SK-N-MC (cell line): Measurements from ENCODE around the gene SRD5A2.

Source experiments
- DNase-seq: peaks from one replicate; pipeline ENCODE4 v3.0.0-alpha.2; 2011; ENCODE audit warnings: low read depth, low spot score
- H3K27ac ChIP-seq: fragments of 200-600 bp; sonication (generic); 2 replicates; pipeline ENCODE4 v1.5.1; 2016; ENCODE audit warnings: mixed run types
- H3K36me3 ChIP-seq: fragments of 200-600 bp; sonication (generic); 2 replicates; pipeline ENCODE4 v1.6.1; 2017; ENCODE audit warnings: antibody characterized with exemption, low read length, mixed read lengths; ENCODE audit not compliant: insufficient read depth
- H3K4me3 ChIP-seq: fragments of 200-600 bp; sonication (generic); 2 replicates; pipeline ENCODE4 v1.5.1; 2016
- H3K9ac ChIP-seq: fragments of 200-600 bp; sonication (generic); 2 replicates; pipeline ENCODE4 v1.8.0; 2017; ENCODE audit warnings: mixed run types, mixed read lengths; ENCODE audit not compliant: insufficient read length
- H3K9me3 ChIP-seq: fragments of 200-600 bp; sonication (generic); 2 replicates; pipeline ENCODE4 v1.6.1; 2017; ENCODE audit warnings: low read depth, mild to moderate bottlenecking, antibody characterized with exemption, low read length, moderate library complexity, mixed read lengths
- EZH2 ChIP-seq: fragments of 200-600 bp; sonication (generic); IDR thresholded peaks from one replicate; pipeline ENCODE4 v1.6.1; 2017; ENCODE audit warnings: antibody characterized with exemption
- FOXP2 ChIP-seq: optimal IDR thresholded peaks from 2 replicates; pipeline ENCODE3; 2011; ENCODE audit warnings: mild to moderate bottlenecking, moderate library complexity; ENCODE audit not compliant: insufficient read depth; ENCODE audit errors: extremely low read length, control extremely low read depth
- POLR2AphosphoS5 ChIP-seq: IDR thresholded peaks from 2 replicates; pipeline ENCODE4 v1.6.1; 2012; ENCODE audit warnings: mild to moderate bottlenecking, low read depth, low read length, borderline replicate concordance

Gene SRD5A2

DNA sequence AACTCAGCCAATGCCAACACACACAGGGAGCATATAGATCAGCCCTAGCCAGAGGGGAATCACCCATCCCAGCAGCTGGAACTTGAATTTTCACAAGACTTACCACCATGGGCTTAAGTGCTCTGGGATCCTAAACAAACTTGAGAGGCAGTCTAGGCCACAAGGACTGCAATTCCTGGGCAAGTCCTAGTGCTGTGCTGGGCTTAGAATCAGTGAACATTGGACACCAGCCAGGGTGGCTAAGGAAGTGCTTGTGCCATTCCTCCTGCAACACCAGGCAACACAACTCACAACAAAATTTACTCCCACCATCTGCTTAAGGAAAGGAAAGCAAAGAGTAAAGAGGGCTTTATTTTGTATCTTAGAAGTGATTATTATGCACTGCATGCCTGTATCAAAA, 38.9 kb downstream of the SRD5A2 start:
- H3K36me3 ChIP-seq = no peaks in the 10 kb centered on the region
- no peak overlapping the region for H3K27ac ChIP-seq
- H3K9me3 ChIP-seq = no peaks in the 10 kb centered on the region
- TF ChIP-seq POLR2AphosphoS5 (no peak), EZH2 (no peak), FOXP2 (no peak)
- no peak overlapping the region for H3K9ac ChIP-seq
- no peak overlapping the region for H3K4me3 ChIP-seq
- DNase-seq = no peak

DNA sequence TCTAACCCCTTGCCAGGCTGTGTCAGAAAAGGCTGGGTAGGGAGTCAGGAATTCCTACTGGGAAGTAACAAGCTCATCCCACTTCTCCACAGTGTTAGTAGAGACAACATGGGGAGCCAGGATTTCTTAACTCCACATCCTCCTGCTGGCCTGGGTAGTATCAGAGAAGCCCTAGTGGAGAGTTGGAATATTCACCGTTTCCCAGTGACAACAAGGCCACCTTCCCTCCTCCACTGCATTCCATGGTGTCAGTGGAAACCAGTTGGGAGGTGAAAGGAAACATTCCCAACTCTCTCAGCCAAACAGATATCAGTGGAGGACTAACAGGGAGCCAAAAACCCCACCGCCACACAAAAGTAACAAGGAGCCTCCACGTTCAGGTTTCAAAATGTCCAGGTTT, 41.2 kb downstream of the SRD5A2 start:
- Histone ChIP-seq H3K9me3 (no peaks in the 10 kb centered on the region), H3K27ac (no peak overlapping the region), H3K36me3 (no peaks in the 10 kb centered on the region), H3K9ac (no peak overlapping the region), H3K4me3 (no peak overlapping the region)
- DNase-seq = no peak
- no peak for TF ChIP-seq FOXP2
- TF ChIP-seq POLR2AphosphoS5 = no peak
- no peak for TF ChIP-seq EZH2

DNA sequence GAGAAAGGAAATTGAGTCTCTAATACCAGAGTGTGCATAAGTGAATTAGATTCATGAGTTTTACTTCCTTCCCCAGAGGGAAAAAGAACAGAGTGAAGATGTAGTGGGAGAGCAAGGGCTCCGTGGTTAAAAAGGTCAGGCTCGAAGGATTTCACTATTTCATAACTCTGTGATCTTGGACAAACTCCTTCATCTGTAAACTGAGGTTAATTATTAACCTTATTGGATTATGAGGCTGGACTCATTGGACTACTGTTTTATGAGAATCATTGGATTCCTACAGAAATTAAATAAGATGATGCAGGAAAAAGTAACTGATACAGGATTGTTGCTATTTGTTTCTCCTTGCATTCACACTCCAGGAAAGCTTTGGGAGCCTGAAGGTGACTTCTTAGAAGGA, 45.0 kb downstream of the SRD5A2 start:
- Histone ChIP-seq H3K9ac (no peak overlapping the region), H3K4me3 (no peak overlapping the region), H3K9me3 (no peaks in the 10 kb centered on the region), H3K27ac (no peak overlapping the region), H3K36me3 (no peaks in the 10 kb centered on the region)
- TF ChIP-seq POLR2AphosphoS5 (no peak), EZH2 (no peak), FOXP2 (no peak)
- no peak for DNase-seq

DNA sequence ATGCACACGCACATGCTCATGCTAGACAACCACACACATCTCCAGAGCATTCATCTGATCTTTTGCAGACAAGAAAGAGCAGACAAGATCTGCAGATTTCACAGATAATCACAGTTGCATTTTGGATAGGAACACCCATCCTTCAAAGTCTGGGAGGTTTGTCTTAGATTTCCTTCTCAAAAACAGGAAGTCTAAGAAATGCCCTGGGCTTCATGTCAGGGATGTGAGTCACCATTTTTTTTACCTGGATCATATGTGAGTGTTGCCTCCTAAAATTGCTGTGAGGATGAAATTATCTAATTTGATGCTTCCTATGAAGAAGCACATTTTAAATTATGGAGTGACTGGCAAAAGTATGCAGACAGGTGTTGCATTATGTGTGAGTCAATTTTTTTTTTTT, 46.1 kb downstream of the SRD5A2 start:
- Histone ChIP-seq H3K9ac (no peak overlapping the region), H3K9me3 (no peaks in the 10 kb centered on the region), H3K4me3 (no peak overlapping the region), H3K36me3 (no peaks in the 10 kb centered on the region), H3K27ac (no peak overlapping the region)
- TF ChIP-seq FOXP2 = no peak
- TF ChIP-seq EZH2 = no peak
- no peak for TF ChIP-seq POLR2AphosphoS5
- DNase-seq = no peak

DNA sequence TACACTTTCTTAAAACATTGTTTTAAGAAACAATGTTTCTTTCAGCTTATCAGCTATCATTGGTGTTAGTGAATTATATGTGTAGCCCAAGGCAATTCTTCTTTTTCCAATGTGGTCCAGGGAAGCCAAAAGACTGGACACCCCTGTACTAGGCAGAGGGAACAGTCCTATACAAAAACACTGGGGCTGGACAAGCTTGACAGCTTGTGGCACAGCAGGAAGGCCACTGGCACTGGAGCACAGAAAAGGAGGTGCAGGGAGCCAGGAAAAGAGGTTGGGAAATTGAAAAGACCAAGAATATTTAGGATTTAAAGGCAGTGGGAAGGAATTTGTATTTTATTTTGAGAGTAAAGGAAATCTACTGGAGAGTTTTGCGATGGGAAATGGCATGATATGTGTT, 47.7 kb downstream of the SRD5A2 start:
- H3K9ac ChIP-seq = no peak overlapping the region
- no peaks in the 10 kb centered on the region for H3K36me3 ChIP-seq
- TF ChIP-seq EZH2 (no peak), FOXP2 (no peak), POLR2AphosphoS5 (no peak)
- H3K4me3 ChIP-seq = no peak overlapping the region
- H3K9me3 ChIP-seq = no peaks in the 10 kb centered on the region
- no peak for DNase-seq
- H3K27ac ChIP-seq = no peak overlapping the region

DNA sequence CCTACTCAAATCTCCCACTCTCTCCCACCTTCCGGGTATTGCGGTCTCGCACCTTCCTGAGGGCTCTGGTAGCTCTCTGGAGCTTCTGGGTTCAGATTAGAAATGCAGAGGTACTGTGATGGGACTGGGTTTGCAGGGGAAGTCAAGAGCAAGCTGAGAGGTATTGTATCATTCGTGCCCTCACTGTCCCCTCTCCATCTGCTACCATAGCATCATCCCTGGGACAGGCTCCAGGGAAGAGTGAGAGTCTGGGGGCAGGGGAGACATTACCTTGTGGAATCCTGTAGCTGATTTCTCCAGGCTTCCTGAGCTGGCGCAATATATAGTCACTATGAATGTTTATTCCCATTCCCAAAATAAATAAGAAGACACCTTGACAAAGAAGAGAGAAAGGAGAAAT, 49.6 kb downstream of the SRD5A2 start:
- H3K4me3 ChIP-seq = no peak overlapping the region
- no peak overlapping the region for H3K9ac ChIP-seq
- no peaks in the 10 kb centered on the region for H3K9me3 ChIP-seq
- no peaks in the 10 kb centered on the region for H3K36me3 ChIP-seq
- TF ChIP-seq POLR2AphosphoS5 (no peak), EZH2 (no peak), FOXP2 (no peak)
- DNase-seq = no peak
- H3K27ac ChIP-seq = no peak overlapping the region

DNA sequence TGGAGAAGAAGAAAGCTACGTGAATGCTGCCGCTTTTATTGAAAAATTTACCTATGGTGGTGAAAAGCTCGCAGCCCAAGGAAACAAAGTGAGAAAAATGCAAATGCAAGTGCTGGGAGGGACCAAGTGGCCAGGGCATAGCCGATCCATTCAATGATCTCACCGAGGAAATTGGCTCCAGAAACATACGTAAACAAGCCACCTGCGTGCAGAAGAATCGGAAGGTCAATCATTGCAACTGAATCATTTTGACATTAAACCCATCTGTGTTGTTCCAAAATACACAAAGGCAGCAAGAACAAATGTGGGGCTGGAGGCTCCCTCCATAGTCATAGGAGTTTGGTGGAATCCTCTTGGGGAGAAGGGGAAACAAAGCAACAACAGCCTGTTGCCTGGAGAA, 51.5 kb downstream of the SRD5A2 start:
- Histone ChIP-seq H3K27ac (no peak overlapping the region), H3K9me3 (no peaks in the 10 kb centered on the region), H3K9ac (no peak overlapping the region), H3K4me3 (no peak overlapping the region), H3K36me3 (no peaks in the 10 kb centered on the region)
- no peak for TF ChIP-seq FOXP2
- no peak for TF ChIP-seq EZH2
- no peak for TF ChIP-seq POLR2AphosphoS5
- no peak for DNase-seq

DNA sequence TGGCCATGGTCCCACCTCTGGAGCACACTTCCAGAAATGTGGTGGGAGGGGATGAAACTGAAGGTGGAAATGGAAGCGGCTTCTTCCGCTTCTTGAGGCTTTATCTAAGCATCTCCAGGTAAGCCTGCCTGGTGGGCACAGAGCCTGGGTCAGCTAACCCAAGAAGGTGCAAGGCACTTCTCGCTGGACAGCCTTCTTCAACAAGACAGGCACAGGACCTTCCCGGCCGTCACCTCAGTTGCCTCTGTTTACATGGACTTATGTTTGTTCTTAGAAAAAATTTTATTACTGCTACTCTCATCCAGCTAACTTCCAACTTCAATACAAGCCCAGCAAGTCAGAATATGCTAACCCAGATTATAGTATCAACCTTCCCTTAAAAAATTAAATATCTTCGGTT, 51.9 kb downstream of the SRD5A2 start:
- Histone ChIP-seq H3K4me3 (no peak overlapping the region), H3K36me3 (no peaks in the 10 kb centered on the region), H3K27ac (no peak overlapping the region), H3K9me3 (no peaks in the 10 kb centered on the region), H3K9ac (no peak overlapping the region)
- DNase-seq = no peak
- TF ChIP-seq EZH2 = no peak

DNA sequence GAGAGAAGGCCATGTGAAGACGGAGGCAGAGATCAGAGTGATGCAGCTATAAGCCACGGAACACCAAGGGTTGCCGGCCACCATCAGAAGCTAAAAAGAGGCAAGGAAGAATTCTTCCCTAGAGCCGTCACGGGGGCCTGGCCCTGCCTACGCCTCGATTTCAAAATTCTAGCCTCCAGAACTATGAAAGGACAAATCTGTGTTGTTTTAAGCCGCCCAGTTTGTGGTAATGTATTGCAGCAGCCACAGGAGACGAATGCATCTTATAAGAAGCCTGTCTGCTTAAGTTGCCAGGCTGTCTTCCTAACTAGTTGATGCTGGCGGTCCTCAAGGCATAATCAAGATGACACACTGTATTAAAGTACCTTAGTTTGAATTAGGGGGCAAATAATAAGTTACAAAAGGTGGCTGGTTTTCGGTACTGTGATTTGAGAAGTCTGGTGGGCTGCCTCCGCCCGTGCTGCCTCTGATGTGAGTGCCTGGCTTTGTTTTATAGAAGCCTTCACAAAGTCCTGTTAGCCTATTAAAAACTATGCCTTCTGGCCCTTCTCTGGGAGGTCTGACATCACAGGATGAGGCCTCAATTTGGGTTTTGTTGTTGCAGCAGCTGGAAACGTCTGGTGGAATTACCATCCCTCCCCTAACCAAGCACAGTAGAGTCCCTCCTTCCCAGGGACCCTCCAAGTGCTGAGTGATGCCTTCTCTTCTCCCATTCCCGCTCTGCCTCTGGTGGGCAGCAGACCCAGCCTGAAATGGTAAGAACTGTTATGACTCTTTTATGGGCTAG, 53.6 kb downstream of the SRD5A2 start:
- Histone ChIP-seq H3K4me3 (no peak overlapping the region), H3K9ac (no peak overlapping the region), H3K36me3 (no peaks in the 10 kb centered on the region), H3K9me3 (no peaks in the 10 kb centered on the region), H3K27ac (no peak overlapping the region)
- no peak for DNase-seq
- no peak for TF ChIP-seq FOXP2

DNA sequence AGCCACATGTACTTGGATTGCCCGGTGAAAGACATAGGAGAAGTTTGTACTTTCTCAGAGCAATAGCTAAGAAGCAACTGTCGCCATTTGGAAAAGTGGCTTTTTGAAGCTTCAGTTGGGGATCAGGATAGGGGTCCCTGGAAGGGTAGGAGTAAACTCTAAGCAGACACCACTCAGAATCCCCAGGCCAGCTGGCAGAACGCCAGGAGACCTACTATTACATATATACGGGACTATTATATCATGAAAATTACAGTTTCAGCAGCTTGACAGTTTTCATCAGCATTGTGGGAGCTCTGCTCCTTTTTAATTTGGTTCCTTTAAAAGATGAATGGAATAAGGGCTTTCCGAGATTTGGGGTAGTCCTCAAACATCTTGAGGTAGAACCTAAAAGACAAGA, 54.9 kb downstream of the SRD5A2 start:
- H3K36me3 ChIP-seq = no peaks in the 10 kb centered on the region
- no peak overlapping the region for H3K9ac ChIP-seq
- no peak for DNase-seq
- H3K4me3 ChIP-seq = no peak overlapping the region
- no peak for TF ChIP-seq EZH2
- no peak for TF ChIP-seq FOXP2
- no peak for TF ChIP-seq POLR2AphosphoS5
- H3K9me3 ChIP-seq = no peaks in the 10 kb centered on the region
- H3K27ac ChIP-seq = no peak overlapping the region
